Loucy (cell line): ENCODE measurements around the gene RPS6KB2.
A peak's percentile ranks its signal among the peaks of the same experiment; 100 is the strongest.

Source experiments
- H2AFZ ChIP-seq: fragments of 200-600 bp; sonication (generic); 2 replicates; pipeline ENCODE4 v1.6.0; 2016; ENCODE audit warnings: antibody characterized with exemption, mild to moderate bottlenecking, low read length, moderate library complexity
- H3F3A ChIP-seq: fragments of 200-600 bp; 2 replicates; pipeline ENCODE4 v1.6.0; 2016; ENCODE audit warnings: antibody characterized with exemption, low read depth, mild to moderate bottlenecking
- H3K27me3 ChIP-seq: fragments of 200-600 bp; sonication (generic); 2 replicates; pipeline ENCODE4 v1.6.1; 2014; ENCODE audit warnings: low read length, mild to moderate bottlenecking; ENCODE audit not compliant: insufficient read depth, poor library complexity, severe bottlenecking
- H3K36me3 ChIP-seq: fragments of 200-600 bp; sonication (generic); 2 replicates; pipeline ENCODE4 v1.6.1; 2016; ENCODE audit warnings: low read length; ENCODE audit not compliant: insufficient read depth
- H3K4me1 ChIP-seq: fragments of 200-600 bp; sonication (generic); 2 replicates; pipeline ENCODE4 v1.5.1; 2014; ENCODE audit warnings: low read length, mild to moderate bottlenecking; ENCODE audit not compliant: insufficient read depth, poor library complexity, severe bottlenecking
- H3K4me2 ChIP-seq: fragments of 200-600 bp; sonication (generic); 2 replicates; pipeline ENCODE4 v1.6.0; 2014; ENCODE audit warnings: antibody characterized with exemption, low read length, low read depth, mild to moderate bottlenecking; ENCODE audit not compliant: poor library complexity, severe bottlenecking
- H3K4me3 ChIP-seq: fragments of 200-600 bp; sonication (generic); 2 replicates; pipeline ENCODE4 v1.5.1; 2014; ENCODE audit warnings: low read length, mild to moderate bottlenecking, mixed read lengths; ENCODE audit not compliant: poor library complexity, severe bottlenecking
- H3K79me2 ChIP-seq: fragments of 200-600 bp; sonication (generic); 2 replicates; pipeline ENCODE4 v1.6.1; 2014; ENCODE audit warnings: low read length; ENCODE audit not compliant: insufficient read depth
- H3K9ac ChIP-seq: fragments of 200-600 bp; sonication (generic); 2 replicates; pipeline ENCODE4 v1.6.0; 2014; ENCODE audit warnings: mild to moderate bottlenecking, low read depth, low read length, moderate library complexity; ENCODE audit not compliant: poor library complexity, severe bottlenecking
- H3K9me2 ChIP-seq: fragments of 200-600 bp; sonication (generic); replicated peaks from 2 replicates; pipeline ENCODE4 v1.6.1; 2016; ENCODE audit warnings: low read depth, low read length, mixed read lengths
- H3K9me3 ChIP-seq: fragments of 200-600 bp; sonication (generic); 2 replicates; pipeline ENCODE4 v1.6.1; 2014; ENCODE audit warnings: mild to moderate bottlenecking, antibody characterized with exemption, low read length, low read depth; ENCODE audit not compliant: insufficient read depth
- H4K20me1 ChIP-seq: fragments of 200-600 bp; sonication (generic); 2 replicates; pipeline ENCODE4 v1.6.0; 2014; ENCODE audit warnings: antibody characterized with exemption, low read length, mild to moderate bottlenecking; ENCODE audit not compliant: insufficient read depth, poor library complexity, severe bottlenecking
- CTCF ChIP-seq: fragments of 200-600 bp; sonication (generic); conservative IDR thresholded peaks from 2 replicates; pipeline ENCODE4 v1.5.1; 2014; ENCODE audit warnings: mild to moderate bottlenecking, antibody characterized with exemption, low read length
- EZH2phosphoT487 ChIP-seq: fragments of 200-600 bp; IDR thresholded peaks from 2 replicates; pipeline ENCODE4 v1.6.1; 2018; ENCODE audit warnings: antibody characterized with exemption, mild to moderate bottlenecking, moderate library complexity, borderline replicate concordance

The RPS6KB2 gene

GRCh38 chr11:67482275-67482826 is 54.1 kb downstream of the RPS6KB2 start:
- peak overlapping the region; percentile 94 for H3K9ac ChIP-seq
- no peak for TF ChIP-seq CTCF
- TF ChIP-seq EZH2phosphoT487, result no peak
- peak overlapping the region; percentile 82 for H3K4me3 ChIP-seq

GRCh38 chr11:67482827-67483798 is 54.8 kb downstream of the RPS6KB2 start, which contains the start of gene AIP:
AIP (plus strand) TSS chr11:67483026; CDS start chr11:67483159, 133 bp downstream.
- H2AFZ ChIP-seq, result peak within 1 kb of the TSS; percentile 88
- no peaks in the 10 kb centered on the region for H3F3A ChIP-seq
- H3K4me1 ChIP-seq, result peaks cover 30% of the 10 kb centered on the region
- no peak for TF ChIP-seq CTCF
- TF ChIP-seq EZH2phosphoT487, result no peak
- H3K79me2 ChIP-seq, result peaks cover 42% of the 10 kb centered on the region
- peak within 1 kb of the TSS; percentile 82 for H3K4me3 ChIP-seq
- no peaks in the 10 kb centered on the region for H3K9me3 ChIP-seq
- peak within 1 kb of the TSS; percentile 94 for H3K9ac ChIP-seq
- H4K20me1 ChIP-seq, result peaks cover 14% of the 10 kb centered on the region
- H3K36me3 ChIP-seq, result peaks cover 7% of the 10 kb centered on the region; the same call in 1 of the 2 replicates
- H3K9me2 ChIP-seq, result no peaks in the 10 kb centered on the region
- no peaks in the 10 kb centered on the region for H3K27me3 ChIP-seq
- H3K4me2 ChIP-seq, result peak within 1 kb of the TSS; percentile 96

More at GRCh38 chr11:67482275-67482826, 54.1 kb downstream of the RPS6KB2 start:
- H3K9me3 ChIP-seq, result no peaks in the 10 kb centered on the region
- H3K27me3 ChIP-seq, result no peaks in the 10 kb centered on the region
- peaks cover 36% of the 10 kb centered on the region for H3K79me2 ChIP-seq
- H2AFZ ChIP-seq, result peak overlapping the region; percentile 88
- H3K36me3 ChIP-seq, result no peaks in the 10 kb centered on the region; the same call in 1 of the 2 replicates
- H3K4me2 ChIP-seq, result peak overlapping the region; percentile 96
- no peaks in the 10 kb centered on the region for H3K9me2 ChIP-seq
- peaks cover 30% of the 10 kb centered on the region for H3K4me1 ChIP-seq
- peaks cover 9% of the 10 kb centered on the region for H4K20me1 ChIP-seq
- H3F3A ChIP-seq, result no peaks in the 10 kb centered on the region

GRCh38 chr11:67483831-67484665 is 55.8 kb downstream of the RPS6KB2 start:
- no peak overlapping the region for H2AFZ ChIP-seq
- peaks cover 14% of the 10 kb centered on the region for H4K20me1 ChIP-seq
- H3K9me2 ChIP-seq, result no peaks in the 10 kb centered on the region
- H3K27me3 ChIP-seq, result no peaks in the 10 kb centered on the region
- no peaks in the 10 kb centered on the region for H3F3A ChIP-seq
- no peaks in the 10 kb centered on the region for H3K9me3 ChIP-seq
- H3K9ac ChIP-seq, result peak overlapping the region; percentile 94
- H3K36me3 ChIP-seq, result peaks cover 8% of the 10 kb centered on the region; the same call in 1 of the 2 replicates
- H3K4me3 ChIP-seq, result peak overlapping the region; percentile 82
- TF ChIP-seq EZH2phosphoT487, result no peak
- peaks cover 30% of the 10 kb centered on the region for H3K4me1 ChIP-seq
- peak overlapping the region; percentile 96 for H3K4me2 ChIP-seq
- H3K79me2 ChIP-seq, result peaks cover 42% of the 10 kb centered on the region
